Stomach (tissue), 9 donors: ENCODE results near the gene PCF11. TPM values are rescaled to one million over a fixed set of nuclear protein-coding genes. Genes with fewer than 3 reads are reported as not detected.

Experiments used
- DNase-seq, 2 donors: peaks; one replicate each; pipeline versions ENCODE4 v3.0.0 to v3.0.0-alpha.2; 2013 to 2019
- H3K27ac ChIP-seq, 5 donors: fragments of 200-600 bp in 4 of 5; sonication (generic) in 4 of 5; one replicate each; pipeline ENCODE4 v1.5.1; 2013 to 2019; ENCODE audit warnings: mild to moderate bottlenecking in 1 of 5, moderate library complexity in 1 of 5
- H3K27me3 ChIP-seq, 3 donors: fragments of 200-600 bp; sonication (generic); one replicate each; pipeline ENCODE4 v1.5.1; 2017 to 2019; ENCODE audit warnings: mixed run types in 1 of 3
- H3K36me3 ChIP-seq, 4 donors: fragments of 200-600 bp; sonication (generic); 1 replicate in 3 of 4; 2 replicates in 1 of 4; pipeline ENCODE4 v1.5.1; 2016 to 2019
- H3K4me1 ChIP-seq, 4 donors: fragments of 200-600 bp; sonication (generic); one replicate each; pipeline ENCODE4 v1.5.1; 2016 to 2019
- H3K4me3 ChIP-seq, 4 donors: fragments of 200-600 bp; sonication (generic) in 3 of 4; one replicate each; pipeline ENCODE4 v1.5.1; 2016 to 2019; ENCODE audit warnings: mild to moderate bottlenecking in 1 of 4
- H3K9me3 ChIP-seq, 4 donors: fragments of 200-600 bp; sonication (generic); one replicate each; pipeline ENCODE4 v1.5.1; 2016 to 2019
- EP300 ChIP-seq: sonication (generic); formaldehyde crosslinking; IDR thresholded peaks from one replicate; pipeline ENCODE4 v1.6.1; 2017; ENCODE audit warnings: antibody characterized with exemption
- POLR2A ChIP-seq, 4 donors: fragments of 450-650 bp; IDR thresholded peaks; one replicate each; pipeline ENCODE4 v1.6.1; 2016; ENCODE audit warnings: antibody characterized with exemption in 4 of 4, control low read depth in 2 of 4, mild to moderate bottlenecking in 1 of 4, moderate library complexity in 1 of 4
- POLR2AphosphoS5 ChIP-seq, 3 donors: sonication (generic); formaldehyde crosslinking; IDR thresholded peaks; one replicate each; pipeline ENCODE4 v1.6.1; 2016; ENCODE audit warnings: antibody characterized with exemption in 3 of 3
- WGBS, 5 donors: extraction: QIAGEN DNeasy Blood & Tissue Kit in 3 of 5; methylation state at CpG; one replicate each; pipeline versions ENCODE4 v1.1.5 to v1.1.7; 2013 to 2018; 5-methylcytosine and 5-hydroxymethylcytosine counted together
- intact Hi-C: fragments of 100-400 bp; cut with DNase I; formaldehyde crosslinking; loops from one replicate; pipeline ENCODE4 v1.15.1; 2023; ENCODE audit warnings: low total_unique reads
- polyA plus RNA-seq, 3 donors: library from polyadenylated mRNA; stranded (reverse); fragments of 200-250 nt; gene quantifications; one replicate each; pipeline ENCODE4 v1.2.3, GENCODE V29; 2013
- total RNA-seq, 5 donors: library from RNA; depleted of rRNA; stranded (reverse); fragments of >200 nt; gene quantifications; one replicate each; pipeline versions ENCODE4 v1.1.0 to v1.2.3, GENCODE V29; 2014 to 2016
- TF ChIP-seq, protein P1 (sequence below), 7 experiments: fragments of 450-650 bp in 4 of 7; fragments of 200-600 bp in 3 of 7; sonication (generic) in 3 of 7; IDR thresholded peaks; one replicate each; pipeline ENCODE4 v1.5.1; 2016 to 2019; ENCODE audit warnings: antibody characterized with exemption in 7 of 7, control low read depth in 2 of 7, mild to moderate bottlenecking in 1 of 7
- donor health status: healthy with polysubstance abuse.
- donor health status: Bipolar disorder and iron deficiency.
- donor health status: healthy.

Gene PCF11
- total and polyA plus RNA-seq, 8 donors, result 10.1 to 87.2 (median 58.2) TPM

DNA sequence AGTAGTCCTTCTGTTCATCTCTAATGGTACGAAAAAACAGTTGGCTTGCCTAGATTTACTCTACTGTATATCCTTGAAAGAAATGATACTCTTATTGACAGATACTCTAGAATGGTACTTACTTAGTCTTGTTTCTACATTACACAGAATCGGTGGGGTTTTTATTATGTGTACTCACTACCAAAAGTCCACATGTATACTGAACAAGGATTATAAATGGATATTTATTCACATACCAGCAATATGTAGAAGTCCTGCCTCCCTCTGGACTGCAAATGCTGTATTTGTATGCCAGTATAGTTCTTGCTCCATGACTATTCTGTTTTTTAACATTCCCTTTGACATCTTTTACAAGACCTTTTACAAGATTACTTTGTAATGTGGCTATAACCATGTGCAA, 13.9 kb downstream of the PCF11 start:
- TF ChIP-seq, protein P1, sequence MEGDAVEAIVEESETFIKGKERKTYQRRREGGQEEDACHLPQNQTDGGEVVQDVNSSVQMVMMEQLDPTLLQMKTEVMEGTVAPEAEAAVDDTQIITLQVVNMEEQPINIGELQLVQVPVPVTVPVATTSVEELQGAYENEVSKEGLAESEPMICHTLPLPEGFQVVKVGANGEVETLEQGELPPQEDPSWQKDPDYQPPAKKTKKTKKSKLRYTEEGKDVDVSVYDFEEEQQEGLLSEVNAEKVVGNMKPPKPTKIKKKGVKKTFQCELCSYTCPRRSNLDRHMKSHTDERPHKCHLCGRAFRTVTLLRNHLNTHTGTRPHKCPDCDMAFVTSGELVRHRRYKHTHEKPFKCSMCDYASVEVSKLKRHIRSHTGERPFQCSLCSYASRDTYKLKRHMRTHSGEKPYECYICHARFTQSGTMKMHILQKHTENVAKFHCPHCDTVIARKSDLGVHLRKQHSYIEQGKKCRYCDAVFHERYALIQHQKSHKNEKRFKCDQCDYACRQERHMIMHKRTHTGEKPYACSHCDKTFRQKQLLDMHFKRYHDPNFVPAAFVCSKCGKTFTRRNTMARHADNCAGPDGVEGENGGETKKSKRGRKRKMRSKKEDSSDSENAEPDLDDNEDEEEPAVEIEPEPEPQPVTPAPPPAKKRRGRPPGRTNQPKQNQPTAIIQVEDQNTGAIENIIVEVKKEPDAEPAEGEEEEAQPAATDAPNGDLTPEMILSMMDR (IDR thresholded peaks at IDR 0.05), result no peak
- TF ChIP-seq POLR2AphosphoS5 (IDR thresholded peaks at IDR 0.05) (no peak), POLR2A (IDR thresholded peaks at IDR 0.05) (no peak), EP300 (no peak)
- Histone ChIP-seq H3K27ac (no peak overlapping the region), H3K9me3 (no peaks in the 10 kb centered on the region), H3K27me3 (no peaks in the 10 kb centered on the region), H3K4me1 (peaks cover 56 to 93% (median 73%) of the 10 kb centered on the region in 4 donors), H3K36me3 (peaks cover 35 to 98% (median 85%) of the 10 kb centered on the region in 4 donors), H3K4me3 (peak overlapping the region in 2 of 4 donors; percentile 23 to 38)
- intact Hi-C loops, result no loop called here
- DNase-seq, result no peak
- 39 to 61% (median 46%) methylated on average over 2 of the region's 2 CpGs for WGBS, 5 donors

DNA sequence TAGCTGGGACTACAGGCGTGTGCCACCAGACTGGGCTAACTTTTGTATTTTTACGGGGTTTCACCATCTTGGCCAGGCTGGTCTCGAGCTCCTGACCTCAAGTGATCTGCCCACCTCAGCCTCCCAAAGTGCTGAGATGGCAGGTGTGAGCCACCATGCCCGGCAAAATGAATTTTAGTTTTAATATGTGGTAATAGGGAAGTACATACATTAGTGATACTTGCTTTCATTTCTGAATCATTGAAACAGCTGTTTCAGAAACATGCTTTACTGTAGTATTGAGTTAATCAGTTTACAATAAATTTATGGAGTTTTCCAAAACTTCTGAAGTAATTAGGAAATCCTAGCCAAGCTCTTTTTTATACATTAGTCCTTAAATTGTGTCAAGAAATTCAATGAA, 15.6 kb downstream of the PCF11 start:
- Histone ChIP-seq H3K27me3 (no peaks in the 10 kb centered on the region), H3K4me1 (peaks cover 58 to 93% (median 78%) of the 10 kb centered on the region in 4 donors), H3K36me3 (peaks cover 45 to 98% (median 85%) of the 10 kb centered on the region in 4 donors), H3K9me3 (no peaks in the 10 kb centered on the region), H3K4me3 (peak overlapping the region in 1 of 4 donors; percentile 38), H3K27ac (no peak overlapping the region)
- 87 to 92% (median 88%) methylated on average over 4 of the region's 4 CpGs for WGBS, 5 donors
- no peak for DNase-seq
- TF ChIP-seq POLR2AphosphoS5 (IDR thresholded peaks at IDR 0.05), result no peak
- TF ChIP-seq POLR2A (IDR thresholded peaks at IDR 0.05), result no peak
- no peak for TF ChIP-seq EP300
- intact Hi-C loops, result no loop called here

DNA sequence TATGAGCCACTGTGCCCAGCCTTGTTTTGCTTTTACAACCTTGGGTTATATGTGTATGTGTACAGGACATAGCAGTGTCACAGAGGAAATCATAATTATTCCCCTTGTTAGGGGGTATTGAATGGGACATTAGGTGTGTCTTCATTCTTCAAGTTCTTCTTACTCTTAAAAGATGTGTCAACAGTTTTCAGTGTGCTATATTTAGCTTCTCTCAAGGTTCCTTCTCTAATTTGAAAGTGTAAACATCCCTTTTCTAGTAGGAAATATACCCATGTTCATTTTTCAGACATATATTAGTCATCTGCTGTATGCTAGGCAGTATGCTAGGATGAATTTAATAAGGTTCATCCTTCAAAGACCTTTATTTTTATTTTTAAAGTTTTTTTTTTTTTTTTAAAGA, 17.1 kb downstream of the PCF11 start:
- no peak for TF ChIP-seq POLR2AphosphoS5 (IDR thresholded peaks at IDR 0.05)
- intact Hi-C loops, result no loop called here
- Histone ChIP-seq H3K4me1 (peaks cover 58 to 91% (median 71%) of the 10 kb centered on the region in 4 donors), H3K27me3 (no peaks in the 10 kb centered on the region), H3K9me3 (no peaks in the 10 kb centered on the region), H3K27ac (peak overlapping the region in 1 of 5 donors; percentile 40), H3K4me3 (no peak overlapping the region), H3K36me3 (peaks cover 43 to 98% (median 85%) of the 10 kb centered on the region in 4 donors)
- no peak for DNase-seq

DNA sequence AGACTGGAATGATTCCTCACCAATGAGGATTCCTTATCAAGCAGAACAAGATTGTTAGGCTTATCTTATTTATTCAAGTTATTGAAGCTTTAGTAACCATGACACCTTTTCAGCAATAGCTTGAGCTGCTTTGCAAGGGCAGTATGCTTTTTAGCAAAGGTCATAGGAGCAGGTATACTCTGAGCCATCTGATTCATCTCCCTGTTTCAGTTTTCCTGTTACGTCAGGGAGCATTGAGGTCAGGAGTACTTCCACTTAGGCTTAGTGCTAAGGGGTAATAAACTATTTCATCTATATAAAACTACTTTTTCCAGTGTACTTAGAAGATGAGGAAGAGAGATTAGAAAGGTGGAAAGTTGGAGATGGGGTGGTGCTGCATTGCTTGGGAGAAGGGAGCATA, 18.9 kb downstream of the PCF11 start:
- no peak for DNase-seq
- TF ChIP-seq EP300 (no peak), POLR2AphosphoS5 (IDR thresholded peaks at IDR 0.05) (no peak), POLR2A (IDR thresholded peaks at IDR 0.05) (no peak)
- TF ChIP-seq, protein P1 (IDR thresholded peaks at IDR 0.05), result no peak
- WGBS, 5 donors, result 68 to 74% (median 73%) methylated on average over 1 of the region's 1 CpG
- H3K36me3 ChIP-seq, result peaks cover 59 to 98% (median 85%) of the 10 kb centered on the region in 4 donors
- peaks cover 41 to 73% (median 53%) of the 10 kb centered on the region in 4 donors for H3K4me1 ChIP-seq
- intact Hi-C loops, result no loop called here
- H3K27me3 ChIP-seq, result no peaks in the 10 kb centered on the region
- no peak overlapping the region for H3K4me3 ChIP-seq
- no peak overlapping the region for H3K27ac ChIP-seq
- no peaks in the 10 kb centered on the region for H3K9me3 ChIP-seq

DNA sequence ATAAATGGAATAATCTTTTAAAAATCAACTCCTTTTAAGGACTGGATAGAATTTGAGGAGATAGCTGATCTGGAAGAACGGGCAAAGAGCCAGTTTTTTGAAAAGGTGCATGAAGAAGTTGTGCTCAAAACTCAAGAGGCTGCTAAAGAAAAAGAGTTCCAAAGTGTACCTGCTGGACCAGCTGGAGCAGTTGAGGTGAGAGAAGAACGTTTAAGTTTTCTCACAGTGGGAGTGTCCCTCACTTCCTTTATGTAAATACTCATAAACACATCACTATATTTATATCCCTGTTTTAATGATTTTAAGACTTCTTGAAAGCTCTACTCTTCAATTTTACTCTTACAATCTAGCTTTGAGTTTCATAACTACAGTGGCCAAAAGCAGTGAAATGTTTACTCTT, 24.9 kb downstream of the PCF11 start:
- no peak for TF ChIP-seq POLR2AphosphoS5 (IDR thresholded peaks at IDR 0.05)
- TF ChIP-seq EP300, result no peak
- TF ChIP-seq, protein P1 (IDR thresholded peaks at IDR 0.05), result no peak
- no peak for TF ChIP-seq POLR2A (IDR thresholded peaks at IDR 0.05)
- Histone ChIP-seq H3K27ac (no peak overlapping the region), H3K4me1 (peaks cover 0 to 14% (median 3%) of the 10 kb centered on the region in 4 donors), H3K9me3 (no peaks in the 10 kb centered on the region), H3K4me3 (no peak overlapping the region), H3K27me3 (no peaks in the 10 kb centered on the region), H3K36me3 (peaks cover 74 to 100% (median 99%) of the 10 kb centered on the region in 4 donors)
- intact Hi-C loops, result no loop called here
- WGBS, 5 donors, result 38 to 52% (median 46%) methylated on average over 2 of the region's 2 CpGs
- no peak for DNase-seq
